Mesenchymal stem cell (in vitro differentiated cells and primary cell): ENCODE results near the gene ISL1.
A peak's percentile ranks its signal among the peaks of the same experiment; 100 is the strongest.

Experiments
- DNase-seq: peaks from one replicate; pipeline ENCODE4 v3.0.0-alpha.2; 2013
- H2AFZ ChIP-seq: one replicate; pipeline ENCODE4 v1.6.1; 2013; ENCODE audit warnings: low read depth, mild to moderate bottlenecking, control low read depth, inconsistent platforms, low read length, moderate library complexity
- H2AK5ac ChIP-seq: 2 replicates; pipeline ENCODE4 v1.6.1; 2013; ENCODE audit warnings: low read length, moderate library complexity, mild to moderate bottlenecking, inconsistent platforms; ENCODE audit not compliant: severe bottlenecking
- H2BK120ac ChIP-seq: one replicate; pipeline ENCODE4 v1.6.1; 2013; ENCODE audit warnings: low read depth, mild to moderate bottlenecking, inconsistent platforms, low read length, moderate library complexity
- H2BK12ac ChIP-seq, 2 experiments: one replicate each; pipeline ENCODE4 v1.6.1; 2013; ENCODE audit warnings: inconsistent platforms in 2 of 2, low read length in 2 of 2, mild to moderate bottlenecking in 2 of 2, moderate library complexity in 2 of 2, control low read depth in 1 of 2
- H2BK15ac ChIP-seq: one replicate; pipeline ENCODE4 v1.6.1; 2013; ENCODE audit warnings: mild to moderate bottlenecking, low read depth, inconsistent platforms; ENCODE audit not compliant: poor library complexity, severe bottlenecking
- H2BK5ac ChIP-seq: 2 replicates; pipeline ENCODE4 v1.6.1; 2013; ENCODE audit warnings: low read depth, mild to moderate bottlenecking, low read length, control low read depth, inconsistent platforms; ENCODE audit not compliant: poor library complexity, severe bottlenecking
- H3K14ac ChIP-seq, 2 experiments: one replicate each; pipeline ENCODE4 v1.6.1; 2013; ENCODE audit warnings: inconsistent platforms in 2 of 2, low read length in 2 of 2, control low read depth in 1 of 2, mild to moderate bottlenecking in 1 of 2, moderate library complexity in 1 of 2
- H3K18ac ChIP-seq, 2 experiments: one replicate each; pipeline ENCODE4 v1.6.1; 2013; ENCODE audit warnings: inconsistent platforms in 2 of 2, low read length in 2 of 2, control low read depth in 1 of 2, low read depth in 1 of 2, mild to moderate bottlenecking in 1 of 2
- H3K23ac ChIP-seq, 2 experiments: one replicate each; pipeline ENCODE4 v1.6.1; 2013; ENCODE audit warnings: inconsistent platforms in 2 of 2, low read length in 2 of 2, mild to moderate bottlenecking in 2 of 2, moderate library complexity in 2 of 2, control low read depth in 1 of 2
- H3K27ac ChIP-seq: 2 replicates; pipeline ENCODE4 v1.5.1; 2013; ENCODE audit warnings: mild to moderate bottlenecking, moderate library complexity, low read length, control low read depth, inconsistent platforms; ENCODE audit not compliant: poor library complexity, severe bottlenecking
- H3K27me3 ChIP-seq, 2 experiments: 2 replicates each; pipeline versions ENCODE4 v1.6.1 to v1.7.0; 2013; ENCODE audit warnings: low read length in 2 of 2, mild to moderate bottlenecking in 2 of 2, moderate library complexity in 2 of 2, control low read depth in 1 of 2, inconsistent platforms in 1 of 2; ENCODE audit not compliant: control insufficient read depth in 1 of 2, insufficient read depth in 1 of 2
- H3K36me3 ChIP-seq, 2 experiments: 2 replicates each; pipeline versions ENCODE4 v1.6.1 to v1.7.0; 2013; ENCODE audit warnings: low read length in 2 of 2, control low read depth in 1 of 2, inconsistent platforms in 1 of 2, low read depth in 1 of 2, mild to moderate bottlenecking in 1 of 2; ENCODE audit not compliant: insufficient read depth in 2 of 2, control insufficient read depth in 1 of 2
- H3K4ac ChIP-seq, 2 experiments: one replicate each; pipeline ENCODE4 v1.6.1; 2013; ENCODE audit warnings: inconsistent platforms in 2 of 2, low read length in 2 of 2, mild to moderate bottlenecking in 2 of 2, moderate library complexity in 2 of 2, control low read depth in 1 of 2, low read depth in 1 of 2
- H3K4me1 ChIP-seq: 2 replicates; pipeline ENCODE4 v1.6.1; 2013; ENCODE audit warnings: low read depth, low read length, control low read depth; ENCODE audit not compliant: control insufficient read depth, insufficient read depth
- H3K4me2 ChIP-seq: 2 replicates; pipeline ENCODE4 v1.6.1; 2013; ENCODE audit warnings: low read length, mild to moderate bottlenecking, inconsistent platforms; ENCODE audit not compliant: poor library complexity, severe bottlenecking
- H3K4me3 ChIP-seq, 2 experiments: 2 replicates each; pipeline versions ENCODE4 v1.5.1 to v1.7.0; 2013; ENCODE audit warnings: low read length in 2 of 2, mild to moderate bottlenecking in 2 of 2, control low read depth in 1 of 2, low read depth in 1 of 2; ENCODE audit not compliant: insufficient read depth in 1 of 2
- H3K79me1 ChIP-seq: replicated peaks from 2 replicates; pipeline ENCODE4 v1.6.1; 2013; ENCODE audit warnings: mild to moderate bottlenecking, control low read depth, low read length, inconsistent platforms; ENCODE audit not compliant: poor library complexity, severe bottlenecking
- H3K9ac ChIP-seq: 2 replicates; pipeline ENCODE4 v1.7.0; 2013; ENCODE audit warnings: mild to moderate bottlenecking, low read length, moderate library complexity
- H3K9me3 ChIP-seq: 2 replicates; pipeline ENCODE4 v1.7.0; 2013; ENCODE audit warnings: mild to moderate bottlenecking, low read length; ENCODE audit not compliant: control insufficient read depth
- H4K8ac ChIP-seq: one replicate; pipeline ENCODE4 v1.6.1; 2013; ENCODE audit warnings: inconsistent platforms, mild to moderate bottlenecking, low read length, moderate library complexity
- H4K91ac ChIP-seq: one replicate; pipeline ENCODE4 v1.6.1; 2013; ENCODE audit warnings: mild to moderate bottlenecking, low read length, inconsistent platforms
- WGBS: methylation state at CpG from one replicate; pipeline ENCODE4 v1.1.7; 2013; ENCODE audit warnings: mixed read lengths; 5-methylcytosine and 5-hydroxymethylcytosine counted together

Gene ISL1

DNA sequence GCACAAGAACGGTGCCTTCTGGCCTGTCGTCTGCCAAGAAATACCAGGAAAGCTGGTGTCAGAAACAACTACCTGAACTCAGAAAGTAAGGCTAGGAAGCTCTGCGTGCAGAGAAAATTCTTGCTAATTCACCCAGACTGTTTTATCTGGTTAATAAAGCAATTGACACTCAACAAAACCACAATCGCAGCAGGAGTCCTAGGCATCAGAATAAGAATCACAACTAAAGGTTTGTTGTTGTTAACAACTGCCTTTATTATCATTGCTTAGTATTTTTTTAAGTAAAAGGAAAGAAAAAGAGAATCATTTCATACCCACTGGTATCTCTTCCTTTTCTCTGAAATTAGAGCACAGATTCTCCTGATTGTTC lies 3.9 kb upstream of the ISL1 start:
- H4K91ac ChIP-seq: no peak overlapping the region
- no peak overlapping the region for H3K14ac ChIP-seq
- peak overlapping the region in 1 of 2 experiments; percentile 59 for H3K4ac ChIP-seq
- H2AK5ac ChIP-seq: no peak overlapping the region
- H4K8ac ChIP-seq: no peak overlapping the region
- H2BK15ac ChIP-seq: no peak overlapping the region
- no peak overlapping the region for H3K23ac ChIP-seq
- H3K36me3 ChIP-seq: no peaks in the 10 kb centered on the region
- H3K18ac ChIP-seq: peak overlapping the region in 1 of 2 experiments; percentile 71
- peaks cover 16% of the 10 kb centered on the region for H3K4me1 ChIP-seq
- 7% methylated on average over 3 of the region's 4 CpGs for WGBS
- no peak overlapping the region for H3K9ac ChIP-seq
- H3K27me3 ChIP-seq: peaks cover 64 to 75% of the 10 kb centered on the region in 2 experiments
- no peak overlapping the region for H2AFZ ChIP-seq
- no peak overlapping the region for H2BK5ac ChIP-seq
- H3K4me3 ChIP-seq: peak overlapping the region in 1 of 2 experiments; percentile 62
- no peak overlapping the region for H2BK120ac ChIP-seq
- no peak overlapping the region for H2BK12ac ChIP-seq
- no peak for DNase-seq
- no peak overlapping the region for H3K27ac ChIP-seq
- H3K4me2 ChIP-seq: peak overlapping the region; percentile 64
- no peaks in the 10 kb centered on the region for H3K9me3 ChIP-seq
- no peaks in the 10 kb centered on the region for H3K79me1 ChIP-seq

DNA sequence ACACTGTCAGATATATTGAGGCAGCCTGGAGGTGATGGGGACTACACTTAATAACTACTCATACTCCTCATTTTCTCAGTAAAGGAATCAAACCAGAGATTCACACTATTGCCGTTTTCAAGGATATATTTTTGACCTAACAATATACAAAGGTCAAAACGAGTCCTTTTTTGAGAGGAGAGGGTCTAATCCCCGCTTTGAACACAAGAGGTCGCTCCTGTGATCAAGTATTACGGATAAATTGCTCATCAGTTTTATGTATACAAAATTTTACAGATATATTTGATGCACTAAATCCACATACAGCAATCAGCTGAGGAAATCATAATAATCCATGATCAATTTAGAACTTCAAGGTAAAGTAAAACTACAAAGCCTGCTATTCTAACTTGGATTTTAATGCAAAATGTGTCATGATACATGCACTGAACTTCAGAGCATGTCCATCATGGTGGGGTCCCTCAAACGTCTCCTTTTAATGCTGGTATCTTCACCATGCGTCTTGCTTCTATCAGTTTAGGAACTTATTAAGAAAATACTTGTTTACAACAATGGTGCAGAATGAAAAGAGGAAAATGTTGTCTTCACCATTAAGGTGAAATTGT lies 2.5 kb upstream of the ISL1 start:
- Histone ChIP-seq H4K91ac (no peak overlapping the region), H3K27me3 (peaks cover 70 to 88% of the 10 kb centered on the region in 2 experiments), H2AFZ (no peak overlapping the region), H3K36me3 (no peaks in the 10 kb centered on the region), H3K27ac (no peak overlapping the region), H3K4ac (no peak overlapping the region), H3K4me3 (no peak overlapping the region), H3K4me1 (peaks cover 16% of the 10 kb centered on the region), H3K23ac (no peak overlapping the region), H3K18ac (no peak overlapping the region), H3K4me2 (no peak overlapping the region), H3K79me1 (no peaks in the 10 kb centered on the region), H3K9ac (no peak overlapping the region), H2BK120ac (no peak overlapping the region), H2BK12ac (no peak overlapping the region), H3K14ac (no peak overlapping the region), H2BK15ac (no peak overlapping the region), H4K8ac (no peak overlapping the region), H2AK5ac (no peak overlapping the region), H2BK5ac (no peak overlapping the region), H3K9me3 (no peaks in the 10 kb centered on the region)
- whole genome bisulfite sequencing: no CpG with 5 or more reads among the region's 7 CpGs
- peak; percentile 71 for DNase-seq

DNA sequence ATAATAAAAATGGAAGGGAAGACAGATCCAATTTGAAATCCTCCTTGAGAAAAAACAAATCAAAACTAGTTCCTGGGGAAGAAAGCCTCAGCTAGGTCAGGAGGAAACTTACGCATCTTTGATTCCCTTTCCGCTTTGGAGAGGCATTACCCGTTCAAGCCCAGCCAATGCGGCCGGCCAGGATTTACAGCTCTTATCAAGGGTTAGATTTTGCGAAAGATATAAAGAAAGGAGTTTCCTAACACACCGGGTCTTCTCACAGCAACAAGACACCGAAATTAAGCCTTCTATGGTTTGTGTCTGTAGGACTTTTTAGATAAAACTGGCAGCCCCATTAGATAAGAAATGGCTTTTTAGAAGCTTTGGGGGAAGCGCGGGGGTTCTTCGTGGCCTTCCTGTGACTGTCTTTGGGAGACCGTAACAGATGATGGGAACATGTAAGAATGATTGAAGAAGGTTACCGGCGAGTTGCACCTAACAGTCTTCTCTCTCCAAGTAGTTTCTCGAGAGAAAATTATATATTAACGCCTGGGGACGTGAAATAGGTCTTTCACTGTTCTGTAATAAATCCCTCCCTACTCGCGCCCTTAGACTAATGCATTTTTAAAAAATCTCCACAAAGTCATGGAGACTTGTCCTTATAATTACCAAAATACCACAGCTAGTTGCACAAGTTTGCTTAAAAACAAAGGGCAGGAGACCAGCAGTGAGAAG lies 1.3 kb upstream of the ISL1 start:
- H3K4me1 ChIP-seq: peaks cover 16% of the 10 kb centered on the region
- H2BK15ac ChIP-seq: no peak overlapping the region
- 0% methylated on average over 13 of the region's 19 CpGs for WGBS
- H3K27me3 ChIP-seq: peaks cover 76 to 94% of the 10 kb centered on the region in 2 experiments
- peak overlapping the region; percentile 99 for H3K4me2 ChIP-seq
- no peak overlapping the region for H3K27ac ChIP-seq
- peak overlapping the region in 1 of 2 experiments; percentile 11 for H3K18ac ChIP-seq
- H2AK5ac ChIP-seq: no peak overlapping the region
- H2BK5ac ChIP-seq: no peak overlapping the region
- no peaks in the 10 kb centered on the region for H3K36me3 ChIP-seq
- no peak overlapping the region for H3K4ac ChIP-seq
- H3K14ac ChIP-seq: no peak overlapping the region
- peak overlapping the region; percentile 20 to 72 for H3K4me3 ChIP-seq
- H2BK12ac ChIP-seq: no peak overlapping the region
- no peak overlapping the region for H2AFZ ChIP-seq
- no peaks in the 10 kb centered on the region for H3K79me1 ChIP-seq
- no peak overlapping the region for H4K91ac ChIP-seq
- H2BK120ac ChIP-seq: no peak overlapping the region
- peak; percentile 69 for DNase-seq
- no peak overlapping the region for H4K8ac ChIP-seq
- no peak overlapping the region for H3K9ac ChIP-seq
- H3K9me3 ChIP-seq: no peaks in the 10 kb centered on the region
- H3K23ac ChIP-seq: no peak overlapping the region

DNA sequence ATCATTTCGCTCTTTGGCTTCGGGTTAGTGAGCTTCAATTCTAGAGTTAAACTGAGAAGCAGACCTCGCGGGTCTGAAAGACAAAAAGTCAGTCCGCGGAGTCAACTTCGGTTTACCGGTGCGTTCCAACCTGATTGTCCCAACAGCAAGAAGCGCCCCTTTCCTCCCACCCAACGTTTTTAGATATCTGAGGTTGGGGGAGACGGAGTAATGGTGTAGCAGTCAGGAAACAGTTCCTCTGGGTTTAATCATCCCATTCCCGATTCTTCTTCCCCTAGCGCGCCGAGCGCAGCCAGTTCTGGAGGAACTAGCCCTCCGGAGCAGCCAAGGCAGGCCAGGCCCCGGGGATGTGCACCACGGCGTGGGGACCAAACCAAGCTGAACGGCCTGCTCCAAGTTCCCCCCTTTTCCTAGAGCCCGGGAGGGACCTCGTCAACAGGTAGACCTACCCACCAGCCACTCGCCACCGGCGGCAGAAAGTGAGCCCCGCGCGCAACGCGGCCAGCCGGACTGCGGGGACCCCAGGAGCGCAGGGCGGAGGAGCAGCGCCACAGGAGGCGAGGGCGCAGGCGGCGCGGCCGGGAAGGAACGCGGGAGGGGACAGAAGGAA lies 622 bp upstream of the ISL1 start:
- peak overlapping the region in 1 of 2 experiments; percentile 98 for H3K14ac ChIP-seq
- no peaks in the 10 kb centered on the region for H3K79me1 ChIP-seq
- WGBS: 0% methylated on average over 32 of the region's 45 CpGs
- H3K4me3 ChIP-seq: peak overlapping the region; percentile 55 to 72
- H3K4me2 ChIP-seq: peak overlapping the region; percentile 99
- peak; percentile 71 for DNase-seq
- H3K36me3 ChIP-seq: no peaks in the 10 kb centered on the region
- peak overlapping the region; percentile 16 for H4K8ac ChIP-seq
- peaks cover 20% of the 10 kb centered on the region for H3K4me1 ChIP-seq
- H3K27me3 ChIP-seq: peaks cover 76 to 94% of the 10 kb centered on the region in 2 experiments
- peak overlapping the region in 1 of 2 experiments; percentile 94 for H3K4ac ChIP-seq
- peak overlapping the region; percentile 83 for H2AFZ ChIP-seq
- no peak overlapping the region for H2BK120ac ChIP-seq
- peak overlapping the region; percentile 48 for H4K91ac ChIP-seq
- no peaks in the 10 kb centered on the region for H3K9me3 ChIP-seq
- no peak overlapping the region for H3K27ac ChIP-seq
- H2BK12ac ChIP-seq: peak overlapping the region in 1 of 2 experiments; percentile 97
- peak overlapping the region; percentile 71 to 89 for H3K18ac ChIP-seq
- H3K9ac ChIP-seq: no peak overlapping the region
- H2BK5ac ChIP-seq: no peak overlapping the region
- H2AK5ac ChIP-seq: no peak overlapping the region
- H2BK15ac ChIP-seq: no peak overlapping the region
- H3K23ac ChIP-seq: peak overlapping the region in 1 of 2 experiments; percentile 97
